A673 (cell line): ENCODE results near the gene DENND6B.

Experiments
- CTCF ChIP-seq: fragments of 300-800, 200-600 bp; sonication (generic); conservative IDR thresholded peaks from 2 replicates; pipeline ENCODE4 v1.5.1; 2017; ENCODE audit warnings: low read depth, mild to moderate bottlenecking, antibody characterized with exemption, low read length, moderate library complexity, mixed read lengths
- EZH2 ChIP-seq: fragments of 200-600 bp; sonication (generic); IDR thresholded peaks from 2 replicates; pipeline ENCODE4 v1.6.1; 2017; ENCODE audit warnings: borderline replicate concordance, low read depth, mild to moderate bottlenecking, mixed read lengths, antibody characterized with exemption, low read length; ENCODE audit not compliant: poor library complexity, severe bottlenecking

- TF ChIP-seq CTCF (no peak), EZH2 (no peak)
Observed at GRCh38 chr22:50293441-50294318, 33.1 kb downstream of the DENND6B start.
